ENCODE data around the gene CEP152.
"Not testable (repeated sequence)": the region's sequence is repeated elsewhere in the genome, so short reads cannot be mapped to it uniquely, and the experiment has no call there.

GRCh38 chr15:48854434-48854833 is 43.6 kb upstream of the CEP152 start:
- TF ChIP-seq POLR2A (IDR thresholded peaks at IDR 0.05), result not testable (repeated sequence)
- TF ChIP-seq, protein P1, sequence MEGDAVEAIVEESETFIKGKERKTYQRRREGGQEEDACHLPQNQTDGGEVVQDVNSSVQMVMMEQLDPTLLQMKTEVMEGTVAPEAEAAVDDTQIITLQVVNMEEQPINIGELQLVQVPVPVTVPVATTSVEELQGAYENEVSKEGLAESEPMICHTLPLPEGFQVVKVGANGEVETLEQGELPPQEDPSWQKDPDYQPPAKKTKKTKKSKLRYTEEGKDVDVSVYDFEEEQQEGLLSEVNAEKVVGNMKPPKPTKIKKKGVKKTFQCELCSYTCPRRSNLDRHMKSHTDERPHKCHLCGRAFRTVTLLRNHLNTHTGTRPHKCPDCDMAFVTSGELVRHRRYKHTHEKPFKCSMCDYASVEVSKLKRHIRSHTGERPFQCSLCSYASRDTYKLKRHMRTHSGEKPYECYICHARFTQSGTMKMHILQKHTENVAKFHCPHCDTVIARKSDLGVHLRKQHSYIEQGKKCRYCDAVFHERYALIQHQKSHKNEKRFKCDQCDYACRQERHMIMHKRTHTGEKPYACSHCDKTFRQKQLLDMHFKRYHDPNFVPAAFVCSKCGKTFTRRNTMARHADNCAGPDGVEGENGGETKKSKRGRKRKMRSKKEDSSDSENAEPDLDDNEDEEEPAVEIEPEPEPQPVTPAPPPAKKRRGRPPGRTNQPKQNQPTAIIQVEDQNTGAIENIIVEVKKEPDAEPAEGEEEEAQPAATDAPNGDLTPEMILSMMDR (IDR thresholded peaks at IDR 0.05), result not testable (repeated sequence)
